Liver (tissue), 9 donors: ENCODE results near the gene MYO9B. TPM values are rescaled to one million over a fixed set of nuclear protein-coding genes. Genes with fewer than 3 reads are reported as not detected.

Experiments used
- DNase-seq: peaks from one replicate; pipeline ENCODE4 v3.0.0-alpha.2; 2017; ENCODE audit warnings: low spot score
- H3K27ac ChIP-seq, 2 donors: one replicate each; pipeline ENCODE4 v1.7.0; 2013; ENCODE audit warnings: inconsistent platforms in 2 of 2, low read length in 2 of 2, control low read depth in 1 of 2, low read depth in 1 of 2, mild to moderate bottlenecking in 1 of 2
- H3K27me3 ChIP-seq, 4 donors: one replicate each; pipeline versions ENCODE4 v1.6.1 to v1.7.0; 2013; ENCODE audit warnings: low read length in 3 of 4, inconsistent platforms in 1 of 4, mild to moderate bottlenecking in 1 of 4, moderate library complexity in 1 of 4; ENCODE audit not compliant: control insufficient read depth in 4 of 4, insufficient read depth in 4 of 4
- H3K36me3 ChIP-seq, 4 donors: one replicate each; pipeline versions ENCODE4 v1.6.1 to v1.7.0; 2013; ENCODE audit warnings: low read length in 3 of 4, mild to moderate bottlenecking in 3 of 4, low read depth in 1 of 4, moderate library complexity in 1 of 4; ENCODE audit not compliant: control insufficient read depth in 4 of 4, insufficient read depth in 3 of 4
- H3K4me1 ChIP-seq, 4 donors: one replicate each; pipeline versions ENCODE4 v1.6.1 to v1.7.0; 2013; ENCODE audit warnings: low read length in 3 of 4, mild to moderate bottlenecking in 3 of 4, moderate library complexity in 1 of 4; ENCODE audit not compliant: control insufficient read depth in 4 of 4, insufficient read depth in 4 of 4
- H3K4me3 ChIP-seq, 3 donors: one replicate each; pipeline versions ENCODE4 v1.6.1 to v1.7.0; 2013; ENCODE audit warnings: low read length in 3 of 3, control low read depth in 1 of 3, low read depth in 1 of 3, mild to moderate bottlenecking in 1 of 3
- H3K9ac ChIP-seq, 2 donors: one replicate each; pipeline ENCODE4 v1.7.0; 2013; ENCODE audit warnings: low read length in 2 of 2, mild to moderate bottlenecking in 2 of 2, moderate library complexity in 2 of 2, control low read depth in 1 of 2, low read depth in 1 of 2
- H3K9me3 ChIP-seq, 4 donors: one replicate each; pipeline versions ENCODE4 v1.6.1 to v1.7.0; 2013; ENCODE audit warnings: low read length in 3 of 4; ENCODE audit not compliant: control insufficient read depth in 4 of 4
- ATF3 ChIP-seq: IDR thresholded peaks from 2 replicates; pipeline ENCODE4 v1.6.1; 2016; ENCODE audit warnings: antibody characterized with exemption
- CTCF ChIP-seq: fragments of 150-350 bp; IDR thresholded peaks from 2 replicates; pipeline ENCODE4 v1.5.1; 2017; ENCODE audit warnings: improper control_type of control experiment, low read depth, low read length; ENCODE audit not compliant: missing input control
- EGR1 ChIP-seq, 2 donors: IDR thresholded peaks; 2 replicates each; pipeline ENCODE4 v1.6.1; 2016 to 2018; ENCODE audit warnings: antibody characterized with exemption in 2 of 2, low read depth in 2 of 2
- FOXA1 ChIP-seq: IDR thresholded peaks from 2 replicates; pipeline ENCODE4 v1.6.1; 2016; ENCODE audit warnings: antibody characterized with exemption
- FOXA2 ChIP-seq: IDR thresholded peaks from 2 replicates; pipeline ENCODE4 v1.6.1; 2016; ENCODE audit warnings: antibody characterized with exemption
- GABPA ChIP-seq, 2 donors: IDR thresholded peaks in 1 of 2; conservative IDR thresholded peaks in 1 of 2; 2 replicates each; pipeline ENCODE4 v1.6.1; 2016; ENCODE audit warnings: antibody characterized with exemption in 2 of 2, mild to moderate bottlenecking in 1 of 2, moderate library complexity in 1 of 2
- HNF4A ChIP-seq, 2 donors: conservative IDR thresholded peaks; 2 replicates each; pipeline ENCODE4 v1.6.1; 2016; ENCODE audit warnings: antibody characterized with exemption in 2 of 2, mild to moderate bottlenecking in 2 of 2
- HNF4G ChIP-seq: IDR thresholded peaks from 2 replicates; pipeline ENCODE4 v1.6.1; 2016; ENCODE audit warnings: antibody characterized with exemption
- JUND ChIP-seq, 2 donors: IDR thresholded peaks; 2 replicates each; pipeline ENCODE4 v1.6.1; 2016; ENCODE audit warnings: antibody characterized with exemption in 2 of 2
- MAX ChIP-seq: IDR thresholded peaks from 2 replicates; pipeline ENCODE4 v1.6.1; 2016; ENCODE audit warnings: antibody characterized with exemption
- NR2F2 ChIP-seq: IDR thresholded peaks from 2 replicates; pipeline ENCODE4 v1.6.1; 2016; ENCODE audit warnings: antibody characterized with exemption
- RAD21 ChIP-seq, 2 donors: IDR thresholded peaks; 2 replicates each; pipeline ENCODE4 v1.6.1; 2016; ENCODE audit warnings: antibody characterized with exemption in 2 of 2, mild to moderate bottlenecking in 2 of 2
- REST ChIP-seq: IDR thresholded peaks from 2 replicates; pipeline ENCODE4 v1.6.1; 2016; ENCODE audit warnings: antibody characterized with exemption, mild to moderate bottlenecking
- RXRA ChIP-seq, 2 donors: IDR thresholded peaks; 2 replicates each; pipeline ENCODE4 v1.6.1; 2017 to 2018; ENCODE audit warnings: antibody characterized with exemption in 2 of 2, mild to moderate bottlenecking in 1 of 2
- SP1 ChIP-seq: IDR thresholded peaks from 2 replicates; pipeline ENCODE4 v1.6.1; 2018; ENCODE audit warnings: antibody characterized with exemption, mild to moderate bottlenecking
- TAF1 ChIP-seq: conservative IDR thresholded peaks from 2 replicates; pipeline ENCODE4 v1.6.1; 2016; ENCODE audit warnings: antibody characterized with exemption, mild to moderate bottlenecking
- YY1 ChIP-seq: IDR thresholded peaks from 2 replicates; pipeline ENCODE4 v1.6.1; 2016; ENCODE audit warnings: antibody characterized with exemption, mild to moderate bottlenecking
- ZBTB33 ChIP-seq: IDR thresholded peaks from 2 replicates; pipeline ENCODE4 v1.6.1; 2016; ENCODE audit warnings: antibody characterized with exemption
- WGBS: extraction: QIAGEN DNeasy Blood & Tissue Kit; methylation state at CpG from one replicate; pipeline ENCODE4 v1.1.7; 2013; 5-methylcytosine and 5-hydroxymethylcytosine counted together
- polyA plus RNA-seq, 2 donors: library from polyadenylated mRNA; stranded (reverse) in 1 of 2; unstranded in 1 of 2; fragments of 200-250 nt in 1 of 2; fragments of >200 nt in 1 of 2; fragmentation: Nextera tagmentation in 1 of 2; extraction: Ambion mirVana in 1 of 2; gene quantifications; one replicate each; pipeline versions ENCODE4 v1.2.1 to v1.2.3, GENCODE V29; 2013 to 2015
- total RNA-seq, 2 donors: library from RNA; depleted of rRNA; stranded (reverse); fragments of >200 nt; gene quantifications; one replicate each; pipeline ENCODE4 v1.2.3, GENCODE V29; 2014
- donor health status: healthy.
- donor health status: healthy.
- donor health status: healthy.
- donor health status: healthy.
- donor health status: healthy.

Gene MYO9B
- total and polyA plus RNA-seq, 4 donors, result 9.1 to 32.5 (median 21.0) TPM

GRCh38 chr19:17197666-17198065 lies 122.1 kb downstream of the MYO9B start:
- 96% methylated on average over 16 of the region's 16 CpGs for WGBS

More at GRCh38 chr19:17197666-17198065, 122.1 kb downstream of the MYO9B start:
- no peak overlapping the region for H3K9ac ChIP-seq
- peaks cover 0 to 15% (median 12%) of the 10 kb centered on the region in 4 donors for H3K4me1 ChIP-seq
- H3K4me3 ChIP-seq, result no peak overlapping the region
- peaks cover 0 to 60% (median 25%) of the 10 kb centered on the region in 4 donors for H3K36me3 ChIP-seq
- no peak for DNase-seq
- no peak for TF ChIP-seq MAX
- TF ChIP-seq JUND (IDR thresholded peaks at IDR 0.05), result no peak
- TF ChIP-seq TAF1, result no peak
- no peak for TF ChIP-seq HNF4G
- no peak for TF ChIP-seq RXRA (IDR thresholded peaks at IDR 0.05)
- no peak for TF ChIP-seq EGR1 (IDR thresholded peaks at IDR 0.05; ENCODE audit: low read depth in 2 of 2)
- no peak for TF ChIP-seq FOXA2
- no peak for TF ChIP-seq ATF3
- no peak for TF ChIP-seq ZBTB33
- TF ChIP-seq RAD21 (IDR thresholded peaks at IDR 0.05), result no peak
- no peak for TF ChIP-seq YY1
- no peak for TF ChIP-seq GABPA (IDR thresholded peaks at IDR 0.05 in 1 of 2, conservative IDR thresholded peaks at IDR 0.05 in 1 of 2)
- TF ChIP-seq REST, result no peak
- TF ChIP-seq NR2F2, result no peak
- TF ChIP-seq CTCF, result no peak
- no peak for TF ChIP-seq SP1
- no peak for TF ChIP-seq FOXA1
- no peak for TF ChIP-seq HNF4A (conservative IDR thresholded peaks at IDR 0.05)
- no peaks in the 10 kb centered on the region for H3K9me3 ChIP-seq
- no peaks in the 10 kb centered on the region for H3K27me3 ChIP-seq
- no peak overlapping the region for H3K27ac ChIP-seq
